Uterus (tissue), 4 donors: ENCODE measurements around the gene BTBD19. TPM values are rescaled to one million over a fixed set of nuclear protein-coding genes. Genes with fewer than 3 reads are reported as not detected.

Experiments used
- DNase-seq, 2 donors: peaks; one replicate each; pipeline ENCODE4 v3.0.0-alpha.2; 2019 to 2020
- H3K27ac ChIP-seq, 2 donors: fragments of 200-600 bp; sonication (generic); 1 replicate in 1 of 2; 2 replicates in 1 of 2; pipeline ENCODE4 v1.5.1; 2016 to 2018
- H3K27me3 ChIP-seq, 2 donors: fragments of 200-600 bp; sonication (generic); one replicate each; pipeline ENCODE4 v1.5.1; 2018 to 2019; ENCODE audit warnings: control low read depth in 1 of 2
- H3K36me3 ChIP-seq, 2 donors: fragments of 200-600 bp; sonication (generic); one replicate each; pipeline ENCODE4 v1.5.1; 2019; ENCODE audit warnings: control low read depth in 1 of 2
- H3K4me1 ChIP-seq, 2 donors: fragments of 200-600 bp; sonication (generic); one replicate each; pipeline ENCODE4 v1.5.1; 2018 to 2019; ENCODE audit warnings: control low read depth in 1 of 2
- H3K4me3 ChIP-seq, 2 donors: fragments of 200-600 bp; sonication (generic); 1 replicate in 1 of 2; 2 replicates in 1 of 2; pipeline ENCODE4 v1.5.1; 2018 to 2019; ENCODE audit warnings: mild to moderate bottlenecking in 1 of 2
- H3K9me3 ChIP-seq, 2 donors: fragments of 200-600 bp; sonication (generic); one replicate each; pipeline ENCODE4 v1.5.1; 2019; ENCODE audit warnings: control low read depth in 1 of 2
- POLR2A ChIP-seq, 2 donors: fragments of 450-650 bp; IDR thresholded peaks; one replicate each; pipeline ENCODE4 v1.6.1; 2016; ENCODE audit warnings: antibody characterized with exemption in 2 of 2, mild to moderate bottlenecking in 1 of 2, moderate library complexity in 1 of 2
- intact Hi-C: fragments of 100-400 bp; cut with DNase I; formaldehyde crosslinking; loops from one replicate; pipeline ENCODE4 v1.15.1; 2023; ENCODE audit warnings: low total_unique reads
- total RNA-seq, 4 donors: library from RNA; depleted of rRNA in 3 of 4; stranded (reverse); fragments of >200 nt in 3 of 4; gene quantifications; one replicate each; pipeline versions ENCODE4 v1.1.0 to v1.2.4, GENCODE V29; 2014 to 2023
- TF ChIP-seq, protein P1 (sequence below), 4 experiments: fragments of 200-600 bp in 2 of 4; fragments of 450-650 bp in 2 of 4; sonication (generic) in 2 of 4; IDR thresholded peaks; one replicate each; pipeline ENCODE4 v1.5.1; 2016 to 2019; ENCODE audit warnings: antibody characterized with exemption in 4 of 4, mild to moderate bottlenecking in 2 of 4, moderate library complexity in 1 of 4
- donor health status: DM: yes; HTN: yes; CAD: no.

BTBD19 gene
- total RNA-seq, 4 donors from 2014 or later, result 3.8 to 41.9 (median 6.6) TPM

- no peak for TF ChIP-seq POLR2A (IDR thresholded peaks at IDR 0.05)
- TF ChIP-seq, protein P1, sequence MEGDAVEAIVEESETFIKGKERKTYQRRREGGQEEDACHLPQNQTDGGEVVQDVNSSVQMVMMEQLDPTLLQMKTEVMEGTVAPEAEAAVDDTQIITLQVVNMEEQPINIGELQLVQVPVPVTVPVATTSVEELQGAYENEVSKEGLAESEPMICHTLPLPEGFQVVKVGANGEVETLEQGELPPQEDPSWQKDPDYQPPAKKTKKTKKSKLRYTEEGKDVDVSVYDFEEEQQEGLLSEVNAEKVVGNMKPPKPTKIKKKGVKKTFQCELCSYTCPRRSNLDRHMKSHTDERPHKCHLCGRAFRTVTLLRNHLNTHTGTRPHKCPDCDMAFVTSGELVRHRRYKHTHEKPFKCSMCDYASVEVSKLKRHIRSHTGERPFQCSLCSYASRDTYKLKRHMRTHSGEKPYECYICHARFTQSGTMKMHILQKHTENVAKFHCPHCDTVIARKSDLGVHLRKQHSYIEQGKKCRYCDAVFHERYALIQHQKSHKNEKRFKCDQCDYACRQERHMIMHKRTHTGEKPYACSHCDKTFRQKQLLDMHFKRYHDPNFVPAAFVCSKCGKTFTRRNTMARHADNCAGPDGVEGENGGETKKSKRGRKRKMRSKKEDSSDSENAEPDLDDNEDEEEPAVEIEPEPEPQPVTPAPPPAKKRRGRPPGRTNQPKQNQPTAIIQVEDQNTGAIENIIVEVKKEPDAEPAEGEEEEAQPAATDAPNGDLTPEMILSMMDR (IDR thresholded peaks at IDR 0.05), result no peak
- Histone ChIP-seq H3K36me3 (no peaks in the 10 kb centered on the region), H3K4me3 (no peak overlapping the region), H3K9me3 (no peaks in the 10 kb centered on the region), H3K27ac (no peak overlapping the region), H3K27me3 (no peaks in the 10 kb centered on the region), H3K4me1 (no peaks in the 10 kb centered on the region)
- DNase-seq, result no peak
- intact Hi-C loops, result loop anchor here (10.0 kb wide), 1 partner anchor 124 kb away; no protein-coding TSS in a partner anchor
Measured at GRCh38 chr1:44848456-44849181, 40.3 kb downstream of the BTBD19 start.

GRCh38 chr1:44849575-44850132, 41.3 kb downstream of the BTBD19 start:
- no peak overlapping the region for H3K4me3 ChIP-seq
- intact Hi-C loops, result loop anchor here (10.0 kb wide), 1 partner anchor 125 kb away; no protein-coding TSS in a partner anchor
- H3K4me1 ChIP-seq, result no peaks in the 10 kb centered on the region
- no peak for TF ChIP-seq POLR2A (IDR thresholded peaks at IDR 0.05)
- TF ChIP-seq, protein P1 (IDR thresholded peaks at IDR 0.05), result no peak
- no peaks in the 10 kb centered on the region for H3K9me3 ChIP-seq
- no peaks in the 10 kb centered on the region for H3K27me3 ChIP-seq
- no peak for DNase-seq
- no peak overlapping the region for H3K27ac ChIP-seq
- H3K36me3 ChIP-seq, result no peaks in the 10 kb centered on the region

- no peaks in the 10 kb centered on the region for H3K36me3 ChIP-seq
- no peak overlapping the region for H3K27ac ChIP-seq
- DNase-seq, result no peak
- H3K27me3 ChIP-seq, result no peaks in the 10 kb centered on the region
- H3K4me1 ChIP-seq, result no peaks in the 10 kb centered on the region
- intact Hi-C loops, result no loop called here
- no peak overlapping the region for H3K4me3 ChIP-seq
- no peaks in the 10 kb centered on the region for H3K9me3 ChIP-seq
- TF ChIP-seq, protein P1 (IDR thresholded peaks at IDR 0.05), result no peak
- no peak for TF ChIP-seq POLR2A (IDR thresholded peaks at IDR 0.05)
Measured at GRCh38 chr1:44851308-44851707, 43.0 kb downstream of the BTBD19 start.

GRCh38 chr1:44853201-44853600, 44.9 kb downstream of the BTBD19 start:
- no peak for DNase-seq
- no peaks in the 10 kb centered on the region for H3K9me3 ChIP-seq
- no peaks in the 10 kb centered on the region for H3K27me3 ChIP-seq
- no peaks in the 10 kb centered on the region for H3K36me3 ChIP-seq
- H3K4me1 ChIP-seq, result no peaks in the 10 kb centered on the region
- no peak overlapping the region for H3K4me3 ChIP-seq
- no peak overlapping the region for H3K27ac ChIP-seq
- TF ChIP-seq POLR2A (IDR thresholded peaks at IDR 0.05), result no peak
- TF ChIP-seq, protein P1 (IDR thresholded peaks at IDR 0.05), result no peak
- intact Hi-C loops, result no loop called here

GRCh38 chr1:44854970-44855369, 46.6 kb downstream of the BTBD19 start:
- Histone ChIP-seq H3K9me3 (no peaks in the 10 kb centered on the region), H3K4me1 (no peaks in the 10 kb centered on the region), H3K4me3 (no peak overlapping the region), H3K27ac (no peak overlapping the region), H3K36me3 (no peaks in the 10 kb centered on the region), H3K27me3 (no peaks in the 10 kb centered on the region)
- intact Hi-C loops, result no loop called here
- no peak for TF ChIP-seq POLR2A (IDR thresholded peaks at IDR 0.05)
- TF ChIP-seq, protein P1 (IDR thresholded peaks at IDR 0.05), result no peak
- no peak for DNase-seq
